Bladder microvascular endothelial cell (primary cell): ENCODE data around the gene FBXW11. TPM values are rescaled to one million over a fixed set of nuclear protein-coding genes. Genes with fewer than 3 reads are reported as not detected.

ENCODE experiments used
- total RNA-seq: library from RNA; depleted of rRNA; stranded (reverse); fragments of >200 nt; gene quantifications from 2 replicates; pipeline ENCODE4 v1.2.3, GENCODE V29; 2014

The FBXW11 gene
- total RNA-seq, result 38.5 and 89.6 TPM in 2 replicates

DNA sequence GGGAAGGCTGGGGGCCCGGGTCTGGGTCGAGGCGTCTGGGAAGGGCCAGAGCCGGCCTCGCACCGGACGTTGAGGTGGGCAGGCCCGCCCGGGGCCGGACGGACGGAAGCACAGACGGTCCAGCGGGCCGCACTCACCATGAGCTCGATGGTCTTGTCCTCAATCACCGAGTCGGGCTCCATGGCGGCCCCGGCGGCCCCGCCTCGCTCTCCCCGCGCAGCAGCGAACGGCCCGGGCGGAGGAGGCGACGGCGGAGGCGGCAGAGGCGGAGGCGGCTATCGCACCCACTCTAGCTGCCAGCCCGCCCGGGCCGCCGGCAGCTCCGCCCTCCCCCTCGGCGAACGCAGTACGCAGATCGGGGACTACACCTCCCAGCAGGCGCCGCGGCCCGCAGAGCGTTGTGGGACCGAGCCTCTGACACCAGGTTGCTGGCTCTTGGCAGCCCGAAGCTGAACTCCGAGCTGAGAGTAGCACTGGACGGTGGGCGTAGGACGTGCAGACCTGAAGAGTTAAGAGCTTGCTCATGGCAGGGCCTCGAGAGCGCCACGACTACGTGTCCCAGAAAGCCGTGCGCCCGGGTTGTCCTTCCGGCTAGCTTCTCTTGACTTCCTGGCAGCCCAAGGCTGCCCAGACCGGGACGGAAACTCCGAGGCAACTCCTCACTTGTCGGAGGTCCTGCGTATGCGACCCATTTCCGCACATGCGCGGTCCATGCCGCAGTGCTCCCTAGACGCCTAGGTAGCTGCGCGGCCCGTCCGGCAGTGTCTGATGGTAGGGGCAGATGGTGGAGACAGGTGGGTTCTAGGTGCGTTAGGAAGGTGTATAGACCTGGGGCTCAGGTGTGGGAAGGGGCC is at the start of gene FBXW11:
Gene FBXW11, minus strand, starts transcription at position 318 of the 854 bp plus-strand sequence. Its CDS starts 136 bp downstream, at position 182.

Other genes starting within 250 kb of the FBXW11 start
- gene SMIM23, start 220.8 kb downstream of the FBXW11 start, total RNA-seq, result not detected in 2 replicates
- gene STK10, start 181.6 kb upstream of the FBXW11 start, total RNA-seq, result 51.8 and 70.0 TPM in 2 replicates
- not detected in 2 replicates for gene EFCAB9, start 187.5 kb upstream of the FBXW11 start, total RNA-seq